Lower leg skin (tissue), 4 donors: ENCODE data around the gene RAB9B. TPM values are rescaled to one million over a fixed set of nuclear protein-coding genes. Genes with fewer than 3 reads are reported as not detected.
A peak's percentile ranks its signal among the peaks of the same experiment; 100 is the strongest.

Experiments used
- DNase-seq, 2 donors: peaks; one replicate each; pipeline ENCODE4 v3.0.0-alpha.2; 2019; ENCODE audit warnings: low spot score in 2 of 2
- H3K4me3 ChIP-seq: fragments of 200-600 bp; sonication (generic); 2 replicates; pipeline ENCODE4 v1.5.1; 2017; ENCODE audit warnings: mild to moderate bottlenecking, low read depth; ENCODE audit not compliant: poor library complexity, severe bottlenecking
- POLR2A ChIP-seq, 2 donors: fragments of 450-650 bp; IDR thresholded peaks; one replicate each; pipeline ENCODE4 v1.6.1; 2016 to 2017; ENCODE audit warnings: antibody characterized with exemption in 2 of 2, mild to moderate bottlenecking in 1 of 2, moderate library complexity in 1 of 2
- WGBS, 2 donors: methylation state at CpG; one replicate each; pipeline ENCODE4 v1.1.5; 2018; 5-methylcytosine and 5-hydroxymethylcytosine counted together
- intact Hi-C: fragments of 100-400 bp; cut with DNase I; formaldehyde crosslinking; loops from one replicate; pipeline ENCODE4 v1.15.0; 2023; ENCODE audit warnings: low total_unique reads
- total RNA-seq, 4 donors: library from RNA; depleted of rRNA; stranded (reverse); fragments of >200 nt; gene quantifications; one replicate each; pipeline ENCODE4 v1.1.0, GENCODE V29; 2016
- TF ChIP-seq, protein P1 (sequence below), 3 donors: fragments of 450-650 bp; IDR thresholded peaks; one replicate each; pipeline ENCODE4 v1.5.1; 2016; ENCODE audit warnings: antibody characterized with exemption in 3 of 3, mild to moderate bottlenecking in 3 of 3, moderate library complexity in 2 of 3

Gene RAB9B
- total RNA-seq, 4 donors from 2014 or later = 0.11 to 0.55 (median 0.32) TPM

DNA sequence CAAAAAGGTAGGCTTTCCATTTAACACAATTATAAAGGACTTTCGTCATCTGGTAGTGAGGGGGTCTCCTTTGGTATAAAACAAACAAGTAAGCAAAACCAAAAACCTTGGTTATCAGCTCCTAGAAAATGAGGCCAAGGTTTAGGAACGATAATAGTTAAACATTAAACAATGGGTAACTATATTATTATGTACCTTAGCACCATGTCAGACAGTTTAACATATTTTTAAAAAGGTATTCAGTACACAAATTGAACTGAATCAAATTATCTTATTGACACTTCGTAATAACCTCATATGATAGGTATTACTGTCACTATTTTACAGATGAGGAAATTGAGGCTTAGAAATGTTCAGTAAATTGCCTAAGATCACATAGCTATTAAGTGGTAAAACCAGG lies 32.1 kb upstream of the RAB9B start:
- TF ChIP-seq, protein P1, sequence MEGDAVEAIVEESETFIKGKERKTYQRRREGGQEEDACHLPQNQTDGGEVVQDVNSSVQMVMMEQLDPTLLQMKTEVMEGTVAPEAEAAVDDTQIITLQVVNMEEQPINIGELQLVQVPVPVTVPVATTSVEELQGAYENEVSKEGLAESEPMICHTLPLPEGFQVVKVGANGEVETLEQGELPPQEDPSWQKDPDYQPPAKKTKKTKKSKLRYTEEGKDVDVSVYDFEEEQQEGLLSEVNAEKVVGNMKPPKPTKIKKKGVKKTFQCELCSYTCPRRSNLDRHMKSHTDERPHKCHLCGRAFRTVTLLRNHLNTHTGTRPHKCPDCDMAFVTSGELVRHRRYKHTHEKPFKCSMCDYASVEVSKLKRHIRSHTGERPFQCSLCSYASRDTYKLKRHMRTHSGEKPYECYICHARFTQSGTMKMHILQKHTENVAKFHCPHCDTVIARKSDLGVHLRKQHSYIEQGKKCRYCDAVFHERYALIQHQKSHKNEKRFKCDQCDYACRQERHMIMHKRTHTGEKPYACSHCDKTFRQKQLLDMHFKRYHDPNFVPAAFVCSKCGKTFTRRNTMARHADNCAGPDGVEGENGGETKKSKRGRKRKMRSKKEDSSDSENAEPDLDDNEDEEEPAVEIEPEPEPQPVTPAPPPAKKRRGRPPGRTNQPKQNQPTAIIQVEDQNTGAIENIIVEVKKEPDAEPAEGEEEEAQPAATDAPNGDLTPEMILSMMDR (IDR thresholded peaks at IDR 0.05) = no peak
- no peak for TF ChIP-seq POLR2A (IDR thresholded peaks at IDR 0.05)
- WGBS, 2 donors = 71 to 91% methylated on average over 3 of the region's 3 CpGs
- intact Hi-C loops = no loop called here
- no peak overlapping the region for H3K4me3 ChIP-seq
- DNase-seq = no peak

DNA sequence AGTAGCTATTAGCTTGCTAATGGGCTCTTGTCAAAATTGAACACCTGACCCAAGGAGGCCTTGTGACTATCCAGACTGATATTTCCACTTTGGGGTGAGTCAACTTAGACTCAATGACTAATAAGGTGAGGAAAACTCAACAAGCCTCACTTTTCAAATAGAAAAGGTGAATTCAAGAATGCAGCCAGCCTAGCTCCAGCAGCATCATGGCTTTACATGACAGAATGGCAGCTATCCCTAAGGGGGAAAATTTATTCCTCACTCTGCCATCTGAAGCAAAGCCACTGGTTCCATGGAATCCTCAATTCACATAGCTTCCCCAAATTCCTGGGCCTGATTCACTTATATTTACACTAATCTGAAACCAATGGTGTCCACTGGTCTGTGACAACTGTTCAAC lies 29.1 kb upstream of the RAB9B start:
- no peak for DNase-seq
- intact Hi-C loops = no loop called here
- TF ChIP-seq, protein P1 (IDR thresholded peaks at IDR 0.05) = no peak
- no peak for TF ChIP-seq POLR2A (IDR thresholded peaks at IDR 0.05)
- H3K4me3 ChIP-seq = no peak overlapping the region

DNA sequence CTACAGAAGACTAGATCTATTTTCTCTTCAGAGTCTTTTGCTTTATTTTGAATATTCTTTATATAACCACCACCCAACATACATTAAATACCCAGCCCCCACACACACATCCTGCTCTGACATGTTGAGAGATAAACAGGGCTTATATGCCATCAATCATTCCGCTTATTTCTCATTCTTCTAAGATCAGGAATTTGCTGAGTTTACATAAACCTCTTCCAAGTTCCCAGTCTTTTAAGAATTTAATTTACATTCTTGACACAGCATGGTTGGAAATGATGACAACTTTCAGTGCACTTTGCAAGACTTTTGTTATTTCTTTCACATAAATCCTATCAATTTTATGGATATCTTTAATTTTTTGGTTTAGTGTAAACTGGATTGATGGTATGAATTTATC lies 17.5 kb upstream of the RAB9B start:
- intact Hi-C loops = no loop called here
- TF ChIP-seq, protein P1 (IDR thresholded peaks at IDR 0.05) = no peak
- no peak for TF ChIP-seq POLR2A (IDR thresholded peaks at IDR 0.05)
- DNase-seq = no peak
- H3K4me3 ChIP-seq = no peak overlapping the region
- 38 to 53% methylated on average over 1 of the region's 1 CpG for WGBS, 2 donors

DNA sequence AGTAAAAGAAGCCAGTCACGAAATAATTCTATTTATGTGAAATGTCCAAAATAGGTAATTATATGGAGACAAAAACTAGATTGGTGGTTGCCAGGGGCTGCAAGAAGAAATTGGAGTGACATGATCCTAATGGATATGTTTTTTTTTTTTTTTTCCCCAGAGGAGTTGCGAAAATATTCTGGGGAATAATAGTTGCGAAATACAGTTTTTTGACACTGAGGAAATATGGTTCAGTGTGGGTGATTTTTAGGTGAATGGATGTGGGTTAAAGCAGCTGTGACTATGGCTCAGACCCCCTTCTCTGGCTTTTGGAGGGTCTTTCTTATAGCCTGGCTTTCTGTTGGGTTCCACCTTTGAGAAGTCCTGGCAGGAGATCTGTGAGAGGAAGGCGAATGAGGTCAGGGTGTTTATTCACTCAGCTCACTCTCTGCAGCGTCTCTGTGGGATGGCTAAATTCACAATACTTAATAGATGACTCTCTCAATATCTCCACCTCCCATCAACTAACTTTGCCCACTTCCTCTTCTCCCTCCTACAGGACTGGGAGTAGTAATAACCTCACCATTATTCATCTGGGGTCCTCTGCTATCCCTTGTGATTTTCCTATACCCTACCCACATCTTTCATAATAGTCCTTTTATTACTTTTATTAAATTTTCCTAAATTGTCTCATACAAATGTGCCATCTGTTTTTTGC lies 15.3 kb upstream of the RAB9B start:
- 47 to 65% methylated on average over 5 of the region's 5 CpGs for WGBS, 2 donors
- DNase-seq = no peak
- no peak for TF ChIP-seq POLR2A (IDR thresholded peaks at IDR 0.05)
- TF ChIP-seq, protein P1 (IDR thresholded peaks at IDR 0.05) = no peak
- intact Hi-C loops = no loop called here
- H3K4me3 ChIP-seq = no peak overlapping the region

DNA sequence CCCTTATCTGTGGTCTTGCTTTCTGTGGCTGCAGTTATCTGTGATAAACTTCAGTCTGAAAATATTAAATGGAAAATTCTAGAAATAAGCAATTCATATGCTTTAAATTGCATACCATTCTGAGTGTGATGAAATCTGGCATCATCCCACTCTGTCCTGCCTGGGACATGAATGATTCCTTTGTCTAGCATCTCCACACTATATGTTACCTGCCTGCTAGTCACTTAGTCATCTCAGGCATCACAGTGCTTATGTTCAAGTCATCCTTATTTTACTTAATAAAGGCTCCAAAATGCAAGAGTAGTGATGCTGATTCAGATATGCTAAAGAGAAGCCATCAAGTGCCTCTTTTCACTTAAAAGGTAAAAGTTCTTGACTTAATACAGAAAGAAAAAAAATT lies 14.3 kb upstream of the RAB9B start:
- DNase-seq = no peak
- intact Hi-C loops = no loop called here
- no peak for TF ChIP-seq POLR2A (IDR thresholded peaks at IDR 0.05)
- TF ChIP-seq, protein P1 (IDR thresholded peaks at IDR 0.05) = no peak
- no peak overlapping the region for H3K4me3 ChIP-seq

DNA sequence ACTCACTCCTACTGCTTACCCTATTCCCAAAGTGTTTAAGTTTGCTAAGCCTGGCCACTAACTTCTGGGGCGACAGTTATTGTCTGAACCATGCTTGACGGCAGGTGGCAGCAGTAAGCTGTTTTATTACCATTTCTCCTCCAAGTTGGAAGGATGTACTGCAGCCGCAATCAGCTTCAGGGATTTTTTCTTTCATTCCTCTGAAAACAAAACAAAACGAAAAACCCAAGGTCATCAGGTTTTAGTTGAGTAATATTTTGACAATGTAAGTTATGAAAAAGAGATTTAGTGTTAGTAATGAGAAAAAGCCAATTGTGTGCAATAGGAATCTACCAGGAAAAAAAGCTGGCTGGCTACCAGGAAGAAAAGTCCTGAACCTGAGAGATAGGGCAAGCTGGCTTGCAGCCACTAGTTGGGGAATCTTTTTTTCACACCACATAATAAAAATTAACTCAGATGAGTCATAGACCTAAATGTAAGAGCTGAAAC lies 13.2 kb upstream of the RAB9B start:
- TF ChIP-seq, protein P1 (IDR thresholded peaks at IDR 0.05) = no peak
- TF ChIP-seq POLR2A (IDR thresholded peaks at IDR 0.05) = no peak
- DNase-seq = peak in 1 of 2 donors; percentile 32
- WGBS, 2 donors = 0 to 1% methylated on average over 4 of the region's 4 CpGs
- H3K4me3 ChIP-seq = no peak overlapping the region
- intact Hi-C loops = no loop called here
